Parathyroid adenoma (tissue), 2 donors: ENCODE results near the gene NPAS2.

Source experiments
- H2AFZ ChIP-seq: fragments of 300-600 bp; sonication (generic); one replicate; pipeline ENCODE4 v1.7.0; 2017; ENCODE audit warnings: antibody characterized with exemption, mild to moderate bottlenecking
- H3K27ac ChIP-seq: fragments of 300-600 bp; sonication (generic); one replicate; pipeline ENCODE4 v1.7.0; 2017
- H3K27me3 ChIP-seq: fragments of 300-600 bp; sonication (generic); one replicate; pipeline ENCODE4 v1.7.0; 2017; ENCODE audit warnings: low read length; ENCODE audit not compliant: control insufficient read depth, insufficient read depth
- H3K36me3 ChIP-seq: fragments of 300-600 bp; sonication (generic); one replicate; pipeline ENCODE4 v1.7.0; 2017; ENCODE audit warnings: low read length; ENCODE audit not compliant: control insufficient read depth, insufficient read depth
- H3K4me1 ChIP-seq: fragments of 300-600 bp; sonication (generic); one replicate; pipeline ENCODE4 v1.7.0; 2017; ENCODE audit warnings: control low read depth
- H3K4me2 ChIP-seq: fragments of 300-600 bp; sonication (generic); one replicate; pipeline ENCODE4 v1.7.0; 2017; ENCODE audit warnings: low read length
- H3K4me3 ChIP-seq: fragments of 300-600 bp; sonication (generic); one replicate; pipeline ENCODE4 v1.7.0; 2017; ENCODE audit warnings: low read depth, low read length
- H3K79me2 ChIP-seq: fragments of 300-600 bp; sonication (generic); one replicate; pipeline ENCODE4 v1.7.0; 2017; ENCODE audit warnings: control low read depth
- H3K9ac ChIP-seq: fragments of 300-600 bp; sonication (generic); one replicate; pipeline ENCODE4 v1.7.0; 2017; ENCODE audit warnings: mild to moderate bottlenecking
- H3K9me3 ChIP-seq: fragments of 300-600 bp; sonication (generic); one replicate; pipeline ENCODE4 v1.7.0; 2017; ENCODE audit warnings: low read length; ENCODE audit not compliant: control insufficient read depth
- CTCF ChIP-seq: fragments of 300-600 bp; sonication (generic); IDR thresholded peaks from one replicate; pipeline ENCODE4 v1.7.0; 2017; ENCODE audit warnings: antibody characterized with exemption, mild to moderate bottlenecking
- donor health status: primary hyperparathyroidism.

The NPAS2 gene

GRCh38 chr2:100967716-100968115 is 147.8 kb downstream of the NPAS2 start:
- no peaks in the 10 kb centered on the region for H3K27me3 ChIP-seq
- no peak overlapping the region for H3K9ac ChIP-seq
- H3K9me3 ChIP-seq, result no peaks in the 10 kb centered on the region
- no peak for TF ChIP-seq CTCF
- no peaks in the 10 kb centered on the region for H3K36me3 ChIP-seq
- no peak overlapping the region for H3K4me3 ChIP-seq
- no peaks in the 10 kb centered on the region for H3K4me1 ChIP-seq
- H2AFZ ChIP-seq, result no peak overlapping the region
- H3K4me2 ChIP-seq, result no peak overlapping the region
- no peaks in the 10 kb centered on the region for H3K79me2 ChIP-seq
- H3K27ac ChIP-seq, result no peak overlapping the region

- no peaks in the 10 kb centered on the region for H3K36me3 ChIP-seq
- no peak overlapping the region for H3K27ac ChIP-seq
- no peak for TF ChIP-seq CTCF
- no peak overlapping the region for H3K4me3 ChIP-seq
- H3K27me3 ChIP-seq, result no peaks in the 10 kb centered on the region
- no peaks in the 10 kb centered on the region for H3K9me3 ChIP-seq
- no peak overlapping the region for H2AFZ ChIP-seq
- H3K4me2 ChIP-seq, result no peak overlapping the region
- no peaks in the 10 kb centered on the region for H3K4me1 ChIP-seq
- no peaks in the 10 kb centered on the region for H3K79me2 ChIP-seq
- H3K9ac ChIP-seq, result no peak overlapping the region
These were observed 148.5 kb downstream of the NPAS2 start for GRCh38 chr2:100968146-100969145.

GRCh38 chr2:100969998-100970397 is 150.1 kb downstream of the NPAS2 start:
- no peak for TF ChIP-seq CTCF
- H2AFZ ChIP-seq, result no peak overlapping the region
- H3K9me3 ChIP-seq, result no peaks in the 10 kb centered on the region
- H3K79me2 ChIP-seq, result no peaks in the 10 kb centered on the region
- H3K9ac ChIP-seq, result no peak overlapping the region
- H3K27ac ChIP-seq, result no peak overlapping the region
- no peak overlapping the region for H3K4me3 ChIP-seq
- H3K27me3 ChIP-seq, result no peaks in the 10 kb centered on the region
- H3K4me1 ChIP-seq, result no peaks in the 10 kb centered on the region
- no peaks in the 10 kb centered on the region for H3K36me3 ChIP-seq
- no peak overlapping the region for H3K4me2 ChIP-seq

DNA sequence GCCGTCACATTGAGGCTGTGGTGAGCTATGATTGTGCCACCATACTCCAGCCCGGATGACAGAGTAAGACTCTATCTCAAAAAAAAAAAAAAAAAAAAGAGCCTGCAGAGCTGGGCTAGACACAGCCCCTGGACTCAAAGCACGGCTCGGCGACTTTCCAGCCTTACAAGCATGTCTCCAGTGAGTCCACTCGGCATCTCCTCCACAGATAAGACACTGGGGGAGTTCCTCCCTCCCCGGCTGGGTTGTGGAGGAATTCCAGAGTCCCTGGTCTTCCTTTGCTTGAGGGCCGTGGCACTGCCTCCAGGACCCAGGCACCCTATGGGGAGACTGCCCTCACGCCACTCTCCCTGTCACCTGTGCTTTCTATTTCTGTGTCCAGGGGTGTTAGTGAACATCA is 151.3 kb downstream of the NPAS2 start:
- H3K4me1 ChIP-seq, result no peaks in the 10 kb centered on the region
- TF ChIP-seq CTCF, result no peak
- no peak overlapping the region for H3K27ac ChIP-seq
- H3K27me3 ChIP-seq, result no peaks in the 10 kb centered on the region
- H3K4me2 ChIP-seq, result no peak overlapping the region
- no peaks in the 10 kb centered on the region for H3K79me2 ChIP-seq
- H3K36me3 ChIP-seq, result no peaks in the 10 kb centered on the region
- H3K4me3 ChIP-seq, result no peak overlapping the region
- H3K9me3 ChIP-seq, result no peaks in the 10 kb centered on the region
- no peak overlapping the region for H3K9ac ChIP-seq
- H2AFZ ChIP-seq, result no peak overlapping the region
